ENCODE results near the gene TTC38.

TTC38 gene

GRCh38 chr22:46327691-46328465, 60.1 kb downstream of the TTC38 start:
- Mint-ChIP-seq H3K4me3 (no peak overlapping the region), H3K36me3 (ENCODE audit: low read depth) (peaks cover 21% of the 10 kb centered on the region), H3K27ac (no peak overlapping the region), H3K27me3 (ENCODE audit: low read depth) (no peaks in the 10 kb centered on the region), H3K4me1 (no peaks in the 10 kb centered on the region), H3K9me3 (no peaks in the 10 kb centered on the region)
- no peak for TF ChIP-seq CTCF (IDR thresholded peaks at IDR 0.05; ENCODE audit: unreplicated experiment in 3 of 3)

GRCh38 chr22:46328797-46329196, 61.0 kb downstream of the TTC38 start:
- Mint-ChIP-seq H3K27ac (no peak overlapping the region), H3K36me3 (ENCODE audit: low read depth) (peaks cover 16% of the 10 kb centered on the region), H3K9me3 (no peaks in the 10 kb centered on the region), H3K4me3 (no peak overlapping the region), H3K4me1 (no peaks in the 10 kb centered on the region), H3K27me3 (ENCODE audit: low read depth) (no peaks in the 10 kb centered on the region)
- TF ChIP-seq CTCF (IDR thresholded peaks at IDR 0.05; ENCODE audit: unreplicated experiment in 3 of 3): no peak

- H3K4me3 Mint-ChIP-seq: no peak overlapping the region
- H3K4me1 Mint-ChIP-seq: no peaks in the 10 kb centered on the region
- no peaks in the 10 kb centered on the region for H3K9me3 Mint-ChIP-seq
- H3K27ac Mint-ChIP-seq: no peak overlapping the region
- H3K27me3 Mint-ChIP-seq (ENCODE audit: low read depth): no peaks in the 10 kb centered on the region
- H3K36me3 Mint-ChIP-seq (ENCODE audit: low read depth): peaks cover 16% of the 10 kb centered on the region
- TF ChIP-seq CTCF (IDR thresholded peaks at IDR 0.05; ENCODE audit: unreplicated experiment in 3 of 3): no peak
Measured at GRCh38 chr22:46329616-46330015, 61.8 kb downstream of the TTC38 start.

GRCh38 chr22:46330426-46330825, 62.6 kb downstream of the TTC38 start:
- no peak overlapping the region for H3K4me3 Mint-ChIP-seq
- peaks cover 4% of the 10 kb centered on the region for H3K4me1 Mint-ChIP-seq
- H3K36me3 Mint-ChIP-seq (ENCODE audit: low read depth): peaks cover 16% of the 10 kb centered on the region
- H3K9me3 Mint-ChIP-seq: no peaks in the 10 kb centered on the region
- no peaks in the 10 kb centered on the region for H3K27me3 Mint-ChIP-seq (ENCODE audit: low read depth)
- no peak for TF ChIP-seq CTCF (IDR thresholded peaks at IDR 0.05; ENCODE audit: unreplicated experiment in 3 of 3)
- H3K27ac Mint-ChIP-seq: no peak overlapping the region

GRCh38 chr22:46331496-46331895, 63.7 kb downstream of the TTC38 start:
- Mint-ChIP-seq H3K4me1 (peaks cover 7% of the 10 kb centered on the region), H3K27ac (no peak overlapping the region), H3K36me3 (ENCODE audit: low read depth) (peaks cover 12% of the 10 kb centered on the region), H3K9me3 (no peaks in the 10 kb centered on the region), H3K27me3 (ENCODE audit: low read depth) (no peaks in the 10 kb centered on the region), H3K4me3 (no peak overlapping the region)
- no peak for TF ChIP-seq CTCF (IDR thresholded peaks at IDR 0.05; ENCODE audit: unreplicated experiment in 3 of 3)
